Stimulated activated CD4-positive, alpha-beta T cell treated with anti-CD3 and anti-CD28 coated beads, TNF-alpha, amount 100 ng/mL, for 48 hours (primary cell): Measurements from ENCODE around the gene MEIS1.

Experiments
- DNase-seq, 3 donors: peaks; one replicate each; pipeline ENCODE4 v3.0.0-alpha.2; 2020; ENCODE audit warnings: low read depth in 3 of 3

Gene MEIS1

DNA sequence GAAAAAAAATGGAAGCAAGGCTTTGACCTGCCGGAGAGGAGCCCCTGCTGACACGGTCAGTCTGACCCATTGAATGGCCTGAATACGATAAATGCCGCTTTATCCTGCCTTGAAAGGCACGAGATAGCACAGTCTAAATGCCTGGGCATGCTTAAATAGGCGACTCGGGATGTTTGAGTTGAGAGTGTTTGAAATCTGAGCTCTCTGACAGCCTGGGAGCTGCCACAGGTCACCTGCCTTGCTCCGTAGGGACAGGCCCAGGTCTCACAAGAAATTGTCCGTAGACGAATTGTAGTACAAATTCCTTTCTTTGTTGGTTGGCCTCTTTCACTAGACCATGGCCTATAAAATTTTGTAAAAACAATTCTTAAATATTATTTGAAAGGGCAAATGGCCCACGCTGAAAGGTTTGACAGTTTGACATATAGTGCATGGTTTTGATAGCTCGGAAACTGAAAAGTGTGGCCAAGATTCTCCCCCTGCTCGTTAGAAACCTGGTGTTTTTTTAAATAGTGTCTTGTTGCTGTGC, 72.8 kb downstream of the MEIS1 start:
- DNase-seq, result no peak

DNA sequence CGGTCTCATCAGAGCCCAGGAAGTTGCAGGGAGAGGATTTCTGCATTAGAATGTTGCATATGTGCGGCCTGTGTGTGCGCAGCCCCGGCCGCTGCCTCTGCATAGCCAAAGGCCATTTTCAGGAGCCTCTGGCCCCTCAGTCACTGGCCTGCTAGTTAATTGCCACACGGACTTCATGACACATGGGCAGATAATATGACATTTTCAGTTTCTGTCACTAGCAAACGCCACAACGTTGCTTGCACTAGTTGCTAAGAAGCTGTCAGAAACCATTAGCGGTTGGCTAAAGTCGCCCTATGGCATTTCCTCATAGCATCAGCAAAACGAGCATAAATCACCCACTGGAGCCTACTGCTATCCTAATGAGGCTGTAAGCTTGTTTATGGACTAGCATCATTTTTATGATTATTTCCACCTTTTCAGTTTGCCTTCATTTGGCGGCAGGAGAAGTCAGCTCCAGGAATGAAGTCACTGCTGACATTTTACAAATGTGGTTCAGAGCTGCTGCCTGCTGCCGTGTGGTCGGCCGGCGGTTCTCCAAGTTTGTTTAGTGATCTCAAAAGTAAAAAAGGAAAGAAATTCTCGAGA, 73.7 kb downstream of the MEIS1 start:
- DNase-seq, result no peak

DNA sequence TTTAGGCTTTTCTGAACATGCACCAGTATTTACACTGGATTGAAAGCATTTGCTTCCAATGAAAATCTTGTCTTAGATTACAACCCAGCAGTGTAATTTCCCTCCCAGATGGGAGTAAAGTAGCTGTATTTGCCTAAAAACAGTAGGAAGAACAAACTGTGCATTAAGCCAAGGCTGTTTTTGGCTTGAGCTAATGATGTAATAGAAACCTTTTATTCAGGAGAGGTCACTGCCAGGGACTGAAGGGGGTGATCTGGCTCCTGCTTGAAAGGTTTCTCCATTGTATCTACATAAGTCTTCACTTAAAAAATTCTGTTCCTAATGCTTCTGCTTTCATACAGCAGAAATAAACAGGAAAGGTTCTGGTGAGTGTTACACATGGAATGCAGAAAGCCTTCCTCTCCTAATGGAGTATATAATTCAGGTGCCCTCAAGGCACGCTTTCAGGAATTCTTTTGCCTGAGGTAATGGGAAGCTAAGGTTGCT, 74.4 kb downstream of the MEIS1 start:
- no peak for DNase-seq

GRCh38 chr2:66512626-66513025, 77.7 kb downstream of the MEIS1 start:
- no peak for DNase-seq

GRCh38 chr2:66515743-66516142, 80.8 kb downstream of the MEIS1 start:
- DNase-seq, result no peak

- DNase-seq, result no peak
Observed at GRCh38 chr2:66516499-66516898, 81.6 kb downstream of the MEIS1 start.

GRCh38 chr2:66517772-66518171, 82.8 kb downstream of the MEIS1 start:
- DNase-seq, result no peak

GRCh38 chr2:66519264-66519843, 84.4 kb downstream of the MEIS1 start:
- DNase-seq, result no peak

DNA sequence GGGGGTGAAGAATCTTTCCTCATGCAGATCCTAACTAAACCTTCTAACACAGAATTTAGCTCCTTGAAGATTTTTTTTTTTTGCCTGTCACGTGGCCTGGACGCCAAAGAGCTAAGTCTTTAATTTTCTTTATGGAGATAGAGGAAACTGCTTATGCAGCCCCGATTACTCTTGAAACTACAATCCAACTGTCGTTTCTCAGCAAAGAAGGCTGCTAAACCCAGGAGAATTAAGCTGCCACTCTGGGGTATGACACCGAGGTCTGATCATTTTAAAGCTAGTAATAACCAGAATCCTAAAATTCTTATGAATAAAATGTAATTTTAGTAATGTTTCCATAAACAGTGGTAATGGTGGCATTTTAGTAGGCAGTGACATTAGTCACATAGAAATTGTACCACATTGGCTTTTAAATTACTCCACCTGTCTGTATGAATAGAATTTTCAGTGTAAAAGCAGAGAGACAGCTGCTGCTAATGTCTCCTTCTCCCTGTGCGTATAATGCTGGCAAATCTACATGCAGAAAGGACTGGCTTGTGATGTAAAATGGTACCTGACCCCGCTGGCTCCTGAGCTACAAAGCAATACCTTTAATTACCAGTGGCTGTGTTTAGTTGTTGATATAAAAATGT, 86.5 kb downstream of the MEIS1 start:
- no peak for DNase-seq

DNA sequence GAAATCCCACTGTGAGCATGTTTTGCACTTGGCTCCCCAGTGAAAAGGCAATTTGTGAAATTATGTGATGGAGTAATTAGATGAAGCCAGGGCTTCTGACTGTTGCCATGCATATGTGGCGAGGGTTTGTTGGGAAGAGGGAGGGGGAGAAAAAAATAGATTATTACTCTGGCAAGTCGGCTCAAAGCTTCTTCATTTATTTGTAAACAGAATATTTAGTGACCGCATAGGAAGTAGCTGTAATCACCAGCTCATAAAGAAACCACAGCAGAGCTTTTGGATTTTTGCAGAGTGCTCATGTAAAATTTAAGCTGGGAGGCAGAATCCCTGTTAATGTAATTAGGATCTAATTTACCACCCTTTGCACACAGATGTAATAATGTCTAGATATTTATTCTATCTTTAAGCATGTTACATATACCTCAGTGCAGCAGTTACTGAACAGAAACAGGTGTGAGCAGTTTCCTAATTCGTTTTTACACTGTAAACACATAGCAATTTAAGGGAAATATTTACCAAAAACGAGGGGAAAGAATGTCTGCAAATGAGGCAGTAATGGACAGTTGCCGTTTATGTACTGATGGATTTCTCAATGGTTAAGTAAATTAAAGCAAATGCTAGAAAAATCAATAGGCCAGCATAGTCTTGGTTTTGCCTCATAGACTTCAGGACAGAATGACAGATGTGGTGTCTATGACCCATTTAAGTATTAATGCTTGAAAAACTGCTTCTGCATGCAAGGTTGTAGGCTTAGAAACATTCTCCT, 87.9 kb downstream of the MEIS1 start:
- DNase-seq, result no peak

- DNase-seq, result no peak
Observed at GRCh38 chr2:66523377-66523969, 88.5 kb downstream of the MEIS1 start.

DNA sequence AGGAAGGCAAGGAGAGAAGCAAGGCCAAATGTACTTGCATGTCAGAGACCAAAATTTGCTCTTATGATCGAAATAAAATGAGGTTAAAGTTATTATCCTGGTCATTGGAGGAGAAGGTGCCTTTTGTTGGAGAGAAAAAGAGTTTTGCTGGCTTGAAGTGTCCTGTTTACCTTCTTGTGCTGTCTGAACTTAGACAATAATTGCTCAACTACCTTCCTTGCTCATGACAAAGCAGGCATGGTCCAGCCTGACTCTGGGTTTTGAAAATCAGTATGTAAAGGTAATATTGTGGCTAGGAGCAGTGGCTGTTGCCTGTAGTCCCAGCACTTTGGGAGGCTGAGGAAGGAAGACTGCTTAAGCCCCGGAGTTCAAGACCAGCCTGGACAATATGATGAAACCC, 89.1 kb downstream of the MEIS1 start:
- DNase-seq, result no peak

GRCh38 chr2:66525606-66526005, 90.7 kb downstream of the MEIS1 start:
- no peak for DNase-seq

GRCh38 chr2:66526180-66526579, 91.3 kb downstream of the MEIS1 start:
- DNase-seq, result no peak

GRCh38 chr2:66528974-66529724, 94.2 kb downstream of the MEIS1 start:
- no peak for DNase-seq

GRCh38 chr2:66530651-66531050, 95.7 kb downstream of the MEIS1 start:
- DNase-seq, result no peak

GRCh38 chr2:66531155-66531554, 96.2 kb downstream of the MEIS1 start:
- DNase-seq, result no peak

DNA sequence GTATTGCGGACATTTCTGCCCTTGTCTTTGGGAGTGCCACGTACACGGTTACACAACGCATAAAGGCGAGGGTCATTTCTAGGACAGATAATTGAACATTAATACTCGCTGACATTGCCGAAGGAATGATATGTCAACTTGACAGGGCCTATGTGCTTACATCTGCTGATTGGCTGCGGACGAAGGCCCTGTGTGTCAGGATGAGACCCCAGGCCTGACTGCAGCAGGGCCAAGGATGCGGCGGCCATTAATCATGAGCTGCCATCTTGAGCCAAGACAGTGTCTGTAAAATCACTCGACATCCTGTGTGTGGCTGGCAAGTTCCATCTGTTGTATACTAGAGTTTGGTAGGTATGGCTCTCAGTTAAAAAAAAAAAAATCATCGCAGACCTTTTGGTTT, 96.6 kb downstream of the MEIS1 start:
- no peak for DNase-seq

DNA sequence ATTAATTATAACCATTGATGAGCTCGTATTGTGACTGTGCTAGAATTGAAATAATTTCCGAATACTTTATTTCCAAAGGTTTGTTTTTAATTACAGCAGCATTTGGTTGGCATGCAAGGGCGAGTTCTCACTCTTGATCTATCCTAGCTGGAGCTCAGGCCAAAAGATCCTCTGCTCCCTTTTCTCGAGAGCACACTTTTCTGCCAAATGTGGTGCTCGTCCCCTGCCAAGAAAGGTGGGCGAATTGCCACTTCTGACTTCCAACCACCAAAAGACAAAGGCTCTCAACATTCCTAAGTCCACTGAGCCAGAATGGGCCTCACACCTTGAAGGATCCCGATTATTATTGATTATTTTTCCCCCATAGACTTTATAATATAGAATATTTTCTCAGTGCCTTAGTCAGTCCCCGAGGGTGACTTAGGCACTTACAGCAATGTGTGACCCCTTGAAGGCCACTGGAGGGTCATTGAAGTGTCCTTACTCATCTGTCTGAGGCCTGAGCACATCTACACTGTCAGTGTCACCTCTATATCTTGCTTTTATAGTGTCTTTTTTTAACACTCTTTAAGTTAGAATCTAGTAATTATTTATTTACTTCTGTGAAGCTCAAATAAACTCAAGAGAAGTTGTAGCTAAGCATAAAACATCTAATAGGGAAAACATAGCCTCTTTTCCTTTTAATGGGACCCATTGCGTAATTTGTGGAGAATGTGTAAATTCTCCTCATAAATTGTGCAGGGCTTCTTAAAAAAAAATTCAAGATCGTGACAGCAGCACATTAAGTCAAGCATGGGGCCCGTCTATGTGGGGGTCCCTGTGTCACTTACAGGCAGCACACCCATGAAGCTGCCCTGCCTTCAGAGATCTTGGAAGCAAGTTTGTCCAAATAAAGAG, 98.3 kb downstream of the MEIS1 start:
- DNase-seq, result no peak

DNA sequence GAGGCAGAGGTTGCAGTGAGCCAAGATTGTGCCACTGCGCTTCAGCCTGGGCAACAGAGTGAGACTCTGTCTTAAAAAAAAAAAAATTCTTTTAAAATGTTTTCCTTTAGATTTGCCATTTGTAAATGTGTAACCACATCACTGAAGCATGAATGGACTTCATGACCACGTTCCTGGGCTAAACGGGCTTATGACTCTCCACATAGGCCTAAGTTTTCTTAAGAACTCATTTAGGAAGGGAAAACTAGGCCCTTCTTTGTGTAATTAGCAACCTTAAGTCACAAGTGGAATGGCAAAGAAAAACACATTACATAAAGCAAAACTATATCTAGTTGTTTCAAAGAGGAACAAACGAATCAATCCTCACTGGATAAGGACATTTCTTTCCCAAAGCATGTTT, 99.5 kb downstream of the MEIS1 start:
- DNase-seq, result no peak
